Immature natural killer cell (primary cell): Measurements from ENCODE around the gene FAM184A. TPM values are rescaled to one million over a fixed set of nuclear protein-coding genes. Genes with fewer than 3 reads are reported as not detected.

Source experiments
- DNase-seq, 3 donors: peaks; one replicate each; pipeline ENCODE4 v3.0.0; 2022; ENCODE audit warnings: mixed read lengths in 1 of 3
- H3K27ac Mint-ChIP-seq, 6 donors: one replicate each; pipeline ENCODE4 v1.8.0; 2020; ENCODE audit warnings: mixed read lengths in 6 of 6, mild to moderate bottlenecking in 5 of 6, inconsistent platforms in 4 of 6, moderate library complexity in 3 of 6
- H3K27me3 Mint-ChIP-seq, 3 donors: one replicate each; pipeline ENCODE4 v1.8.0; 2020 to 2021; ENCODE audit warnings: low read depth in 3 of 3, mild to moderate bottlenecking in 3 of 3, mixed read lengths in 3 of 3, moderate library complexity in 3 of 3, inconsistent platforms in 1 of 3
- H3K36me3 Mint-ChIP-seq, 3 donors: one replicate each; pipeline ENCODE4 v1.8.0; 2020; ENCODE audit warnings: mixed read lengths in 3 of 3, inconsistent platforms in 2 of 3, mild to moderate bottlenecking in 2 of 3
- H3K4me1 Mint-ChIP-seq, 2 donors: one replicate each; pipeline ENCODE4 v1.8.0; 2020; ENCODE audit warnings: inconsistent platforms in 2 of 2, mild to moderate bottlenecking in 2 of 2, mixed read lengths in 2 of 2, moderate library complexity in 1 of 2
- H3K4me3 Mint-ChIP-seq, 5 donors: one replicate each; pipeline ENCODE4 v1.8.0; 2020; ENCODE audit warnings: mild to moderate bottlenecking in 5 of 5, mixed read lengths in 5 of 5, inconsistent platforms in 3 of 5, moderate library complexity in 3 of 5
- H3K9me3 Mint-ChIP-seq, 6 donors: one replicate each; pipeline ENCODE4 v1.8.0; 2020; ENCODE audit warnings: mild to moderate bottlenecking in 6 of 6, mixed read lengths in 6 of 6, inconsistent platforms in 4 of 6, moderate library complexity in 3 of 6
- polyA plus RNA-seq, 3 donors: library from polyadenylated mRNA; unstranded; fragments of 300-500 nt; fragmentation: Illumina TruSeq; gene quantifications; one replicate each; pipeline ENCODE4 v1.2.3, GENCODE V29; 2021

Gene FAM184A
- polyA plus RNA-seq, 3 donors from 2014 or later, result 0.13 TPM; not detected in 2

- H3K27me3 Mint-ChIP-seq, result peaks cover 0 to 1% (median 0%) of the 10 kb centered on the region in 3 donors
- H3K4me3 Mint-ChIP-seq, result no peak overlapping the region
- H3K9me3 Mint-ChIP-seq, result no peaks in the 10 kb centered on the region
- no peaks in the 10 kb centered on the region for H3K36me3 Mint-ChIP-seq
- H3K27ac Mint-ChIP-seq, result no peak overlapping the region
- no peaks in the 10 kb centered on the region for H3K4me1 Mint-ChIP-seq
- no peak for DNase-seq
These were observed 18.1 kb downstream of the FAM184A start for GRCh38 chr6:119060255-119060907.

- H3K4me1 Mint-ChIP-seq, result no peaks in the 10 kb centered on the region
- no peaks in the 10 kb centered on the region for H3K9me3 Mint-ChIP-seq
- no peak for DNase-seq
- H3K4me3 Mint-ChIP-seq, result no peak overlapping the region
- peaks cover 0 to 3% (median 0%) of the 10 kb centered on the region in 3 donors for H3K36me3 Mint-ChIP-seq
- H3K27me3 Mint-ChIP-seq, result peaks cover 0 to 1% (median 0%) of the 10 kb centered on the region in 3 donors
- H3K27ac Mint-ChIP-seq, result no peak overlapping the region
These were observed 23.4 kb downstream of the FAM184A start for GRCh38 chr6:119055069-119055468.

DNA sequence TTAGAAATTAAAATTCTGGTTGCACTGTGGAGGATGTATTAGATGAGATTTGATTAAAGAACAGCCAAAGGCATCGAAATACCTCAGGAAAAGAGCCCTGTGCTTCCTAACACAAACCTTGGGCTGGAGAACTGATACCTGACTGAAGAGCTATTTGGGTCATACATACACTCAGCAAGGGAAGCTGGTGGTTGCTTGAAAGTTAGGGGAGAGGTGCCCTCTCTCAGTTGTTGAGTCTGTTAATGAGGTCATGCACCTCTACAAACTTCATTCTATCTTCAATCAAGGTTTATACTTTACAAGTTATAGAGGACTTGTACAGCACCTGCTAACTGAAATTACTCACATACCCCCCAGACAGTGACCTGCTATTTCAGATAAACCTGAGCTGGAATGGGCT lies 25.5 kb downstream of the FAM184A start:
- H3K27ac Mint-ChIP-seq, result no peak overlapping the region
- DNase-seq, result no peak
- H3K4me3 Mint-ChIP-seq, result no peak overlapping the region
- H3K9me3 Mint-ChIP-seq, result no peaks in the 10 kb centered on the region
- no peaks in the 10 kb centered on the region for H3K4me1 Mint-ChIP-seq
- peaks cover 0 to 3% (median 0%) of the 10 kb centered on the region in 3 donors for H3K36me3 Mint-ChIP-seq
- H3K27me3 Mint-ChIP-seq, result peaks cover 0 to 1% (median 0%) of the 10 kb centered on the region in 3 donors

DNA sequence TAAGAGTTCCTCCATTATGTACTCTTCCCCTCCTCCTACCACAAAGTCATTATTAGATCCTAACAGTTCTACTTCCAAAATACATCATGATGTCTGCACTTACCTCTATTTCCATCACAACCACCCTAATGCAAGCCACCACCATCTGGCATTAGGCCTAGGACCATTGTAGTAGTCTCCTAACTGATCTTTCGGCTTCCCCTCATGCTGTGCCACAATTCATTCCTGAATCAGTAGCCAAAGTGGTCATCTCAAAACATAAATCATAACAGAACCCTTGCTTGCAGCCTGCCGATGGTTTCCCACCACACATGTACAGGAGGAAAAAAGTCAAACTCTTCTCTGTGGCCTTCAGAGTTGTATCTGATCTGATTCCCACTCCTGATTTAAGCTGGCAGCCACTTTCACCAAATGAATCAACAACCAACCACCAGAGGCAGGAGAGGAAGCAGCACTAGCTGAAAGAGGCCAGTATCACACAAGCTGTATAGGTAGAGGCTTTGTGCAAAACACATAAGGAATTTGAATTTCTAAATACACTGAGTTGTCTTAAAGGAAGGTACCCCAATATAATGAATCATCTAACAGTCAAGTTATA lies 26.1 kb downstream of the FAM184A start:
- H3K27ac Mint-ChIP-seq, result no peak overlapping the region
- H3K36me3 Mint-ChIP-seq, result peaks cover 0 to 3% (median 0%) of the 10 kb centered on the region in 3 donors
- no peaks in the 10 kb centered on the region for H3K9me3 Mint-ChIP-seq
- DNase-seq, result no peak
- no peak overlapping the region for H3K4me3 Mint-ChIP-seq
- no peaks in the 10 kb centered on the region for H3K4me1 Mint-ChIP-seq
- H3K27me3 Mint-ChIP-seq, result peaks cover 0 to 3% (median 0%) of the 10 kb centered on the region in 3 donors

DNA sequence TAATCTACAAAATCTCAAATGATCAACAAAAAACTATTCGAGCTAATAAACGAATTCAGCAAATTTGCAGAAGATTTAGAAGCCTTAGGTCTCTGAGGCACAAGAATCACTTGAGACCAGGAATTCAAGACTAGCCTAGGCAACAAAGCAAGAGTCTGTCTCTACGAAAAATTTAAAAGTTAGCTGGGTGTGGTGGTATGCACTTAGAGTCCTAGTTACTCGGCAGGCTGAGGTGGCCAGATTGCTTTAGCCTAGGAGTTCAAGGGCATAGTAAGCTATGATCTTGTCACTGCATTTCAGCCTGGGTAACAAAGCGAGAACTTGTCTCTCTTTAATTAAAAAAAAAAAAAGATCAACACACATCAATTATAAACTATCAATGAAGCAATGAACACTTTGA lies 34.2 kb downstream of the FAM184A start:
- peaks cover 0 to 2% (median 0%) of the 10 kb centered on the region in 6 donors for H3K9me3 Mint-ChIP-seq
- H3K4me3 Mint-ChIP-seq, result no peak overlapping the region
- DNase-seq, result no peak
- no peaks in the 10 kb centered on the region for H3K36me3 Mint-ChIP-seq
- H3K4me1 Mint-ChIP-seq, result no peaks in the 10 kb centered on the region
- H3K27me3 Mint-ChIP-seq, result peaks cover 0 to 5% (median 2%) of the 10 kb centered on the region in 3 donors
- no peak overlapping the region for H3K27ac Mint-ChIP-seq

DNA sequence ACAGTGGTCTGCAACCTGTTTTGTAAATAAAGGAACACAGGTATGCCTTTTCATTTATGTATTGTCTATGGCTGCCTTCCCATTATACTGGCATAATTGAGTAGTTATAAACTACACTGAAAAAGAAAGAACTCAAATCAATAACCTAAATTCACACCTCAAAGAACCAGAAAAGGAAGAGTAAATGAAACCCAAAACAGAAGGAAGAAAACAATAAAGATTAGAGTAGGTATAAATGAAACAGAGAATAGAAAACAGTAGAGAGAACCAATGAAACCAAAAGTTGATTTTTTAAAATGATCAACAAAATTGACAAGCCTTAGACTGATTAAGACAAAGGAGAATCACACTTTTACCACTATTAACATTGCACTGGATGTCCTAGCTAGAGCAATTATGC lies 34.7 kb downstream of the FAM184A start:
- DNase-seq, result no peak
- Mint-ChIP-seq H3K9me3 (peaks cover 0 to 2% (median 0%) of the 10 kb centered on the region in 6 donors), H3K27me3 (peaks cover 0 to 5% (median 2%) of the 10 kb centered on the region in 3 donors), H3K4me1 (no peaks in the 10 kb centered on the region), H3K4me3 (no peak overlapping the region), H3K27ac (no peak overlapping the region), H3K36me3 (no peaks in the 10 kb centered on the region)

DNA sequence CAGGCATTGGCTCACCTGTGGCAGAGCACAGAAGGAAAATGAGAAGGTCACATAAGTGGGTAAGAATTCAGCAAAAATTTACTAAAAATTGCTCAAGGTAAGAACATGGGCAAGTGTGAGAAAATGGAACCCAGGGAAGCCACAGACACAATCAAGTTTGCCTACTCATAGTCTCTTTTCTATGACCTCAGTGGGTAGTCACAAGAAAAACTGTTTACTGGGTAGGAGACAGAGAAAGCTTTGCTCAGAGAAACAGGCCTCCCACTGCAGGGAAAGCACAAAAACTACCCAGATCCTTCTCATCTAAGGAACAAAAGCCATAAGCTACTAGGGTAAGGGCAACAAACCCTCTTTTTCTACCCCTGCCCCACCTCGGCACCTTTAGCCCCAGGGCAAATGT lies 35.2 kb downstream of the FAM184A start:
- DNase-seq, result no peak
- Mint-ChIP-seq H3K4me1 (no peaks in the 10 kb centered on the region), H3K9me3 (peaks cover 0 to 2% (median 0%) of the 10 kb centered on the region in 6 donors), H3K27ac (no peak overlapping the region), H3K4me3 (no peak overlapping the region), H3K36me3 (no peaks in the 10 kb centered on the region), H3K27me3 (peaks cover 0 to 5% (median 2%) of the 10 kb centered on the region in 3 donors)

- Mint-ChIP-seq H3K4me3 (no peak overlapping the region), H3K27ac (no peak overlapping the region), H3K9me3 (peaks cover 0 to 2% (median 0%) of the 10 kb centered on the region in 6 donors), H3K36me3 (no peaks in the 10 kb centered on the region), H3K4me1 (no peaks in the 10 kb centered on the region), H3K27me3 (peaks cover 0 to 4% (median 2%) of the 10 kb centered on the region in 3 donors)
- DNase-seq, result no peak
These were observed 37.8 kb downstream of the FAM184A start for GRCh38 chr6:119040636-119041035.

DNA sequence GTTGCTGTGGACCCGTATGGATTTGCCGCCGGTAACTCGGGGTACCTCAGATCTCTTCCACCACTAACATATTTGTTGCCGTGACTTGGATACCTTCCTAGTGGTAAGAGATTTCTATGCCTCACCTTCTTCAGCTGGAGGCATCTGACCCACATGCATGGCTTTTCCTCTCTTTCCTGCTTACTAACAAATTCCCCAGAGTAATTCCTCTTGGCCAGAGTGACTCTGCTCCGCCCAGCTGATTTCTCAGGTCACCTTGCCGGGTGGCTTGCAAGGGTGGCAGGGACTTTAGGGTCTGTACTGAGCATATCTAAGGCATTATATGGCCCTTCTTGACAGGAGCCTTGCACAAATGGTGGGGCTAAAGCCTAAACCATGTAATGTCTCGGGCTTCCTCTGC lies 38.2 kb downstream of the FAM184A start:
- Mint-ChIP-seq H3K4me3 (no peak overlapping the region), H3K4me1 (no peaks in the 10 kb centered on the region)

DNA sequence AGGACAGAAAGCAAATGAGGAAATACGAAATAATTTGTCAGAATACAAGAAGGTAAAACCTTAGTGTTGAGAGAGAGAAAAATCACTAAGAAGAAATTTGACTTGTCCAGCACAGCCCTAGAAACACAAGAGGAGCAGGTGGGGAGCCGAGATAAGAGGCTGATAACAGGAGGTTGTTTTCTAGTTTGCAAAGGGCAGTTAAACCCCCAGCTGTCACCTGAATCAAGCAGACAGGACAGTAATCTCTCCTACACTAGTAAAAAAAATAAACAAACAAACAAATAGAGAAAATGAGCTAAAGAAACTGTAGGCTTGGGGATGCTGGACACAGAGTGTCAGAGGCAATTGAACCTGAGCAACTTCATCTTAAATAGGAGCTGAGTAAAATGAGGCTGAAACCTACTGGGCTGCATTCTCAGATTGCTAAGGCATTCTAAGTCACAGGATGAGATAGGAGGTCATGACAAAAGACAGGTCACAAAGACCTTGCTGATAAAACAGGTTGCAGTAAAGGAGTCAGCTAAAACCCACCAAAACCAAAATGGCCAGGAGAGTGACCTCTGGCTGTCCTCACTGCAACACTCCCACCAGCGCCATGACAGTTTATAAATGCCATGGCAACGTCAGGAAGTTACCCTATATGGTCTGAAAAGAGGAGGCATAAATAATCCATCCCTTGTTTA lies 40.4 kb downstream of the FAM184A start:
- H3K9me3 Mint-ChIP-seq, result no peaks in the 10 kb centered on the region
- no peak overlapping the region for H3K4me3 Mint-ChIP-seq
- H3K27me3 Mint-ChIP-seq, result peaks cover 0 to 2% (median 0%) of the 10 kb centered on the region in 3 donors
- H3K36me3 Mint-ChIP-seq, result no peaks in the 10 kb centered on the region
- H3K4me1 Mint-ChIP-seq, result no peaks in the 10 kb centered on the region
- no peak overlapping the region for H3K27ac Mint-ChIP-seq
- DNase-seq, result no peak

More for the DNA sequence above, 38.2 kb downstream of the FAM184A start:
- DNase-seq, result no peak
- Mint-ChIP-seq H3K36me3 (no peaks in the 10 kb centered on the region), H3K27ac (no peak overlapping the region), H3K27me3 (peaks cover 0 to 4% (median 1%) of the 10 kb centered on the region in 3 donors), H3K9me3 (no peaks in the 10 kb centered on the region)

GRCh38 chr6:119037264-119037663 lies 41.2 kb downstream of the FAM184A start:
- Mint-ChIP-seq H3K4me3 (no peak overlapping the region), H3K27ac (no peak overlapping the region), H3K9me3 (no peaks in the 10 kb centered on the region), H3K36me3 (no peaks in the 10 kb centered on the region), H3K4me1 (no peaks in the 10 kb centered on the region), H3K27me3 (peaks cover 0 to 2% (median 0%) of the 10 kb centered on the region in 3 donors)
- no peak for DNase-seq

GRCh38 chr6:119036081-119036480 lies 42.4 kb downstream of the FAM184A start:
- Mint-ChIP-seq H3K27ac (no peak overlapping the region), H3K4me1 (no peaks in the 10 kb centered on the region), H3K9me3 (no peaks in the 10 kb centered on the region), H3K4me3 (no peak overlapping the region), H3K27me3 (peaks cover 0 to 2% (median 0%) of the 10 kb centered on the region in 3 donors), H3K36me3 (no peaks in the 10 kb centered on the region)
- DNase-seq, result no peak

DNA sequence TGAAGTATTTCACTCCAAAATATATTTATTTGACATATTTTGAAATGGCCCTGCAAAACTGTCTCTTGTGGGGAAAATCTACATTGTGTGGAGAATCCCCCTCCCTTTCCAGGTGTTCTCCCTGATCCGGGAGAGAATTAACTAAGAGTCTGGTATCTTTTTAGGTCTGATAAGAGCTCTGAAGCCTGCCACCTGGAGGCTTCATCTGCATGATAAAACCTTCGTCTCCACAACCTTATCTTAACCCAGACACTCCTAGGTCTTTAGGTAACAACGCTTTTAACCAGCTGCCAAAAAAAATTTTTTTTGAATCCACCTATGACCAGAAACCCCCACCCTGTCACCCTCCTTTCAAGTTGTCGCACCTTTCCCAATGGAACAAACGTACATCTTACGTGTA lies 43.0 kb downstream of the FAM184A start:
- H3K9me3 Mint-ChIP-seq, result no peaks in the 10 kb centered on the region
- no peaks in the 10 kb centered on the region for H3K36me3 Mint-ChIP-seq
- H3K27me3 Mint-ChIP-seq, result peaks cover 0 to 2% (median 0%) of the 10 kb centered on the region in 3 donors
- no peak for DNase-seq
- H3K4me3 Mint-ChIP-seq, result no peak overlapping the region
- H3K27ac Mint-ChIP-seq, result no peak overlapping the region
- H3K4me1 Mint-ChIP-seq, result no peaks in the 10 kb centered on the region

DNA sequence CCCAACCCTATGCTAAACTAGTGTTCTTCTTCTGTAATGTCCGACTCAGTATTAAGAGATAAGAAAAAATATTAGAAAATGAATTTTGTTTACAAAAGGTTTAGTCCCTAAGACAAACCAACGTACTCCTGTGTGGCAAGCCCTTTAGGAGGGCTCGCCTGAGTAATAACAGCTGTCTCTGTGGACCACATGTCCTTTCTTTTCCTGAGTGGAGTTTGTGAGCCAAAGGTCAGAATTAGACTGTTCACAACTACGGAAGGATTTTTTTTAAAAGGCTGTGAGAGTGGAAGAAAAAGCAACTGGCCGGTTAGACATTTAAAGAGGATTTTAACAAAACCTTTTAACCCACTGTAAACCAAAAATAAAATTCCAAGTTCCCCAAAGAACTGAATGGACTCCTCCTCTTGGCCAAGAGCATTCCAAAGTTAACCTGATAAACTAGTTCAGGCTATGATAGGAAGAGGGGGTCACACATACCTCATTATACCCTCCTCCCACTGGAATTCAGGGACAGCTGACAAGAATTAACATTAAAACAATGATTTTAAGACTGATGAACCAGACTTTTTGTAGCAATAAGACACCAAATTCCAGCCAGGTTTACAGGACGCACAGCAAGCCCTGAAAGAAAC lies 43.5 kb downstream of the FAM184A start:
- peaks cover 0 to 2% (median 0%) of the 10 kb centered on the region in 3 donors for H3K27me3 Mint-ChIP-seq
- H3K36me3 Mint-ChIP-seq, result no peaks in the 10 kb centered on the region
- no peaks in the 10 kb centered on the region for H3K4me1 Mint-ChIP-seq
- no peak for DNase-seq
- no peak overlapping the region for H3K27ac Mint-ChIP-seq
- H3K9me3 Mint-ChIP-seq, result no peaks in the 10 kb centered on the region
- H3K4me3 Mint-ChIP-seq, result no peak overlapping the region
